ENCODE data around the gene SDK1.

DNA sequence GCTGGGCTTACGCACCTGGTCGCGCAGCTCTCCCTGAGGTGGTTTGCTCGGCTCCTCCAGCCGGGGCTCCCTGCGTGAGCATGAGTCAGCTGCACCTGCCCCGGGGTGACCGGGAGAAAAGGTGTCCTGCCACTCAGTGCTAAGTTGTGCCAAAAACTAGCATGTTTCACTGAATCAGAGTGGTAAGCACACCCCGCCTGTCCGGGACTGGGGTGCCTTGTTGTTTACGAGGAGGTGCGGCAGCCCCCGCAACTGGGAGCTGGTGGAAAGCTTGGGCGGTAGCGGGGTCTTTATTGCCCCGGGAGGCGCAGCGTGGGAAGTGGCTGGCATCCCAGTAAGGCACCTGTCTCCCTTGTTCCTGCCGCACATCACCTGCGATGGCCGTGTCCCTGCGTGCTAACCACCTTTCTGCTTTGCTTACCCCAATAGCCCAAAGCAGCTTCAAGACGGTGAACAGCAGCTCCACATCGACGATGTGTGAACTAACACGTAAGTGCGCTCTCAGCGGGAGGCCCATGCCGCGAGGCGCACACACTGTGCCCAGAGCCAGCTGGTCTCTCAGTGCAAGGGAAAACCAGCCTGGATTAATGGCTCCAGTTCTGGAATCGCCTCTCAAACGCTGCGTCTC lies 874.4 kb downstream of the SDK1 start:
- TF ChIP-seq, protein P1, sequence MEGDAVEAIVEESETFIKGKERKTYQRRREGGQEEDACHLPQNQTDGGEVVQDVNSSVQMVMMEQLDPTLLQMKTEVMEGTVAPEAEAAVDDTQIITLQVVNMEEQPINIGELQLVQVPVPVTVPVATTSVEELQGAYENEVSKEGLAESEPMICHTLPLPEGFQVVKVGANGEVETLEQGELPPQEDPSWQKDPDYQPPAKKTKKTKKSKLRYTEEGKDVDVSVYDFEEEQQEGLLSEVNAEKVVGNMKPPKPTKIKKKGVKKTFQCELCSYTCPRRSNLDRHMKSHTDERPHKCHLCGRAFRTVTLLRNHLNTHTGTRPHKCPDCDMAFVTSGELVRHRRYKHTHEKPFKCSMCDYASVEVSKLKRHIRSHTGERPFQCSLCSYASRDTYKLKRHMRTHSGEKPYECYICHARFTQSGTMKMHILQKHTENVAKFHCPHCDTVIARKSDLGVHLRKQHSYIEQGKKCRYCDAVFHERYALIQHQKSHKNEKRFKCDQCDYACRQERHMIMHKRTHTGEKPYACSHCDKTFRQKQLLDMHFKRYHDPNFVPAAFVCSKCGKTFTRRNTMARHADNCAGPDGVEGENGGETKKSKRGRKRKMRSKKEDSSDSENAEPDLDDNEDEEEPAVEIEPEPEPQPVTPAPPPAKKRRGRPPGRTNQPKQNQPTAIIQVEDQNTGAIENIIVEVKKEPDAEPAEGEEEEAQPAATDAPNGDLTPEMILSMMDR (IDR thresholded peaks at IDR 0.05): no peak
- TF ChIP-seq POLR2A (IDR thresholded peaks at IDR 0.05): no peak
